H9 (cell line): Measurements from ENCODE around the gene SOX18. TPM values are rescaled to one million over a fixed set of nuclear protein-coding genes. Genes with fewer than 3 reads are reported as not detected.

ENCODE experiments used
- DNase-seq: peaks from one replicate; pipeline ENCODE4 v3.0.0-alpha.2; 2017
- H2AFZ ChIP-seq: one replicate; pipeline ENCODE4 v1.6.1; 2013; ENCODE audit warnings: mild to moderate bottlenecking, low read length, control low read depth, moderate library complexity
- H2AK5ac ChIP-seq: 2 replicates; pipeline ENCODE4 v1.6.1; 2013; ENCODE audit warnings: low read length, control low read depth, mixed read lengths; ENCODE audit not compliant: insufficient read length
- H2BK120ac ChIP-seq: one replicate; pipeline ENCODE4 v1.6.1; 2013; ENCODE audit warnings: low read depth, mild to moderate bottlenecking, low read length, control low read depth, inconsistent platforms; ENCODE audit not compliant: poor library complexity, severe bottlenecking
- H2BK12ac ChIP-seq: 2 replicates; pipeline ENCODE4 v1.6.1; 2013; ENCODE audit warnings: low read length, control low read depth, mixed read lengths, low read depth; ENCODE audit not compliant: insufficient read length
- H2BK15ac ChIP-seq: 2 replicates; pipeline ENCODE4 v1.6.1; 2013; ENCODE audit warnings: low read depth, low read length, control low read depth
- H2BK20ac ChIP-seq: one replicate; pipeline ENCODE4 v1.6.1; 2013; ENCODE audit warnings: low read depth, mild to moderate bottlenecking, low read length, control low read depth, inconsistent platforms; ENCODE audit not compliant: poor library complexity, severe bottlenecking
- H2BK5ac ChIP-seq: 2 replicates; pipeline ENCODE4 v1.6.1; 2013; ENCODE audit warnings: low read length, control low read depth, mixed read lengths; ENCODE audit not compliant: insufficient read length
- H3K14ac ChIP-seq: 2 replicates; pipeline ENCODE4 v1.6.1; 2013; ENCODE audit warnings: low read length, control low read depth; ENCODE audit not compliant: insufficient read depth
- H3K18ac ChIP-seq: 2 replicates; pipeline ENCODE4 v1.6.1; 2013; ENCODE audit warnings: low read depth, mild to moderate bottlenecking, mixed read lengths, low read length, control low read depth; ENCODE audit not compliant: insufficient read length
- H3K23ac ChIP-seq: 2 replicates; pipeline ENCODE4 v1.6.1; 2013; ENCODE audit warnings: low read length, control low read depth, mixed read lengths, low read depth; ENCODE audit not compliant: insufficient read length
- H3K23me2 ChIP-seq: 2 replicates; pipeline ENCODE4 v1.6.1; 2013; ENCODE audit warnings: low read depth, mild to moderate bottlenecking, mixed read lengths, low read length, control low read depth; ENCODE audit not compliant: insufficient read length, poor library complexity, severe bottlenecking
- H3K27ac ChIP-seq: 2 replicates; pipeline ENCODE4 v1.5.1; 2013; ENCODE audit warnings: low read length, control low read depth, mixed read lengths, low read depth; ENCODE audit not compliant: insufficient read length
- H3K27me3 ChIP-seq: 2 replicates; pipeline ENCODE4 v1.6.1; 2013; ENCODE audit warnings: low read length, control low read depth, inconsistent platforms; ENCODE audit not compliant: insufficient read depth
- H3K4ac ChIP-seq: 2 replicates; pipeline ENCODE4 v1.6.1; 2013; ENCODE audit warnings: low read depth, mild to moderate bottlenecking, control low read depth, inconsistent platforms, low read length, moderate library complexity
- H3K4me1 ChIP-seq: 2 replicates; pipeline ENCODE4 v1.6.1; 2013; ENCODE audit warnings: low read length, control low read depth, inconsistent platforms; ENCODE audit not compliant: insufficient read depth
- H3K4me2 ChIP-seq: 2 replicates; pipeline ENCODE4 v1.6.1; 2013; ENCODE audit warnings: low read length, control low read depth, mixed read lengths; ENCODE audit not compliant: insufficient read length, insufficient read depth
- H3K56ac ChIP-seq: 2 replicates; pipeline ENCODE4 v1.6.1; 2013; ENCODE audit warnings: low read depth, mild to moderate bottlenecking, mixed read lengths, low read length, control low read depth; ENCODE audit not compliant: insufficient read length
- H3K79me1 ChIP-seq: 2 replicates; pipeline ENCODE4 v1.6.1; 2013; ENCODE audit warnings: low read depth, mild to moderate bottlenecking, moderate library complexity, low read length, control low read depth, inconsistent platforms; ENCODE audit not compliant: insufficient read depth, poor library complexity, severe bottlenecking
- H3K79me2 ChIP-seq: 2 replicates; pipeline ENCODE4 v1.6.1; 2013; ENCODE audit warnings: low read length, control low read depth, inconsistent platforms; ENCODE audit not compliant: insufficient read depth
- H3K9ac ChIP-seq: 2 replicates; pipeline ENCODE4 v1.6.1; 2013; ENCODE audit warnings: low read length, control low read depth, mixed read lengths; ENCODE audit not compliant: insufficient read length; ENCODE audit errors: extremely low read depth
- H3K9me3 ChIP-seq: one replicate; pipeline ENCODE4 v1.6.1; 2013; ENCODE audit warnings: low read depth, low read length, inconsistent platforms; ENCODE audit not compliant: control insufficient read depth
- H3T11ph ChIP-seq: one replicate; pipeline ENCODE4 v1.6.1; 2013; ENCODE audit warnings: mild to moderate bottlenecking, low read length, control low read depth, inconsistent platforms
- H4K20me1 ChIP-seq: one replicate; pipeline ENCODE4 v1.6.1; 2013; ENCODE audit not compliant: control insufficient read depth, insufficient read length, insufficient read depth
- H4K5ac ChIP-seq: 2 replicates; pipeline ENCODE4 v1.6.1; 2013; ENCODE audit warnings: low read depth, mild to moderate bottlenecking, mixed read lengths, low read length, control low read depth; ENCODE audit not compliant: insufficient read length
- H4K8ac ChIP-seq: replicated peaks from 2 replicates; pipeline ENCODE4 v1.6.1; 2013; ENCODE audit warnings: low read length, control low read depth, mixed read lengths, low read depth; ENCODE audit not compliant: insufficient read length
- H4K91ac ChIP-seq: 2 replicates; pipeline ENCODE4 v1.6.1; 2013; ENCODE audit warnings: low read depth, mild to moderate bottlenecking, moderate library complexity, mixed read lengths, low read length, control low read depth; ENCODE audit not compliant: insufficient read length
- H3K27ac Mint-ChIP-seq, 3 experiments: 2 replicates in 2 of 3; 3 replicates in 1 of 3; pipeline ENCODE4 v1.8.0; 2020 to 2021; ENCODE audit warnings: mixed read lengths in 3 of 3, mild to moderate bottlenecking in 1 of 3, moderate library complexity in 1 of 3
- H3K27me3 Mint-ChIP-seq: 2 replicates; pipeline ENCODE4 v1.8.0; 2021; ENCODE audit warnings: low read depth, mild to moderate bottlenecking, moderate library complexity, mixed read lengths
- H3K36me3 Mint-ChIP-seq, 3 experiments: 2 replicates in 2 of 3; 3 replicates in 1 of 3; pipeline ENCODE4 v1.8.0; 2020 to 2021; ENCODE audit warnings: low read depth in 3 of 3, mixed read lengths in 3 of 3; ENCODE audit not compliant: insufficient read depth in 1 of 3
- H3K4me1 Mint-ChIP-seq, 2 experiments: 2 replicates each; pipeline ENCODE4 v1.8.0; 2020; ENCODE audit warnings: mixed read lengths in 2 of 2
- H3K4me3 Mint-ChIP-seq, 2 experiments: 2 replicates in 1 of 2; 3 replicates in 1 of 2; pipeline ENCODE4 v1.8.0; 2020 to 2021; ENCODE audit warnings: mild to moderate bottlenecking in 2 of 2, mixed read lengths in 2 of 2, moderate library complexity in 1 of 2
- H3K9me3 Mint-ChIP-seq, 2 experiments: 2 replicates in 1 of 2; 3 replicates in 1 of 2; pipeline ENCODE4 v1.8.0; 2020; ENCODE audit warnings: mild to moderate bottlenecking in 2 of 2, mixed read lengths in 2 of 2, moderate library complexity in 1 of 2
- CTCF ChIP-seq: fragments of 200-600 bp; sonication (generic); conservative IDR thresholded peaks from 3 replicates; pipeline ENCODE4 v1.8.0; 2021; ENCODE audit warnings: antibody characterized with exemption, mild to moderate bottlenecking
- WGBS: extraction: QIAGEN DNeasy Blood & Tissue Kit; methylation state at CpG from one replicate; pipeline ENCODE4 v1.1.7; 2013; ENCODE audit warnings: missing lambda C conversion rate, low lambda C conversion rate, mixed read lengths; ENCODE audit not compliant: insufficient read length; ENCODE audit errors: extremely low coverage; 5-methylcytosine and 5-hydroxymethylcytosine counted together
- total RNA-seq: library from RNA; stranded (reverse); gene quantifications from 2 replicates; pipeline ENCODE4 v1.2.1, GENCODE V29; 2021

The SOX18 gene
- total RNA-seq, 1 experiment from 2014 or later, result 2.0 TPM

- no peaks in the 10 kb centered on the region for H3K9me3 Mint-ChIP-seq
- H3K23me2 ChIP-seq, result no peaks in the 10 kb centered on the region
- H4K91ac ChIP-seq, result no peak overlapping the region
- H4K20me1 ChIP-seq, result no peaks in the 10 kb centered on the region
- H2AFZ ChIP-seq, result no peak overlapping the region
- H2BK15ac ChIP-seq, result no peak overlapping the region
- H3K18ac ChIP-seq, result no peak overlapping the region
- no CpG with 5 or more reads among the region's 20 CpGs for WGBS
- no peak overlapping the region for H2BK120ac ChIP-seq
- peaks cover 16 to 28% of the 10 kb centered on the region in 2 experiments for H3K4me1 Mint-ChIP-seq
- no peak overlapping the region for H3K4me3 Mint-ChIP-seq
- H4K5ac ChIP-seq, result no peak overlapping the region
- H3K9me3 ChIP-seq, result no peaks in the 10 kb centered on the region
- peaks cover 1% of the 10 kb centered on the region; the same call in 1 of the 2 replicates for H3K4me1 ChIP-seq
- no peak overlapping the region for H3K9ac ChIP-seq
- H2BK5ac ChIP-seq, result no peak overlapping the region
- H3K27me3 Mint-ChIP-seq, result peaks cover 1% of the 10 kb centered on the region
- no peak overlapping the region for H4K8ac ChIP-seq
- H2BK20ac ChIP-seq, result no peak overlapping the region
- H3K27ac ChIP-seq, result no peak overlapping the region
- no peak overlapping the region for H2AK5ac ChIP-seq
- H3K79me2 ChIP-seq, result no peaks in the 10 kb centered on the region
- H3K14ac ChIP-seq, result no peak overlapping the region
- DNase-seq, result no peak
- no peaks in the 10 kb centered on the region for H3K27me3 ChIP-seq
- no peak overlapping the region for H2BK12ac ChIP-seq
- H3K36me3 Mint-ChIP-seq, result peaks cover 0 to 3% (median 0%) of the 10 kb centered on the region in 3 experiments; a peak in 4 of 7 replicates
- no peak overlapping the region for H3K4ac ChIP-seq
- no peak overlapping the region for H3K23ac ChIP-seq
- H3K56ac ChIP-seq, result no peak overlapping the region
- peak overlapping the region in 1 of 3 experiments; percentile 63; a peak in 1 of 7 replicates for H3K27ac Mint-ChIP-seq
- H3K79me1 ChIP-seq, result no peaks in the 10 kb centered on the region
- H3K4me2 ChIP-seq, result no peak overlapping the region
- TF ChIP-seq CTCF, result no peak
- no peak overlapping the region for H3T11ph ChIP-seq
Observed at GRCh38 chr20:64069209-64069613, 19.8 kb upstream of the SOX18 start.
